ENCODE measurements around the gene LOXL3.

LOXL3 gene

DNA sequence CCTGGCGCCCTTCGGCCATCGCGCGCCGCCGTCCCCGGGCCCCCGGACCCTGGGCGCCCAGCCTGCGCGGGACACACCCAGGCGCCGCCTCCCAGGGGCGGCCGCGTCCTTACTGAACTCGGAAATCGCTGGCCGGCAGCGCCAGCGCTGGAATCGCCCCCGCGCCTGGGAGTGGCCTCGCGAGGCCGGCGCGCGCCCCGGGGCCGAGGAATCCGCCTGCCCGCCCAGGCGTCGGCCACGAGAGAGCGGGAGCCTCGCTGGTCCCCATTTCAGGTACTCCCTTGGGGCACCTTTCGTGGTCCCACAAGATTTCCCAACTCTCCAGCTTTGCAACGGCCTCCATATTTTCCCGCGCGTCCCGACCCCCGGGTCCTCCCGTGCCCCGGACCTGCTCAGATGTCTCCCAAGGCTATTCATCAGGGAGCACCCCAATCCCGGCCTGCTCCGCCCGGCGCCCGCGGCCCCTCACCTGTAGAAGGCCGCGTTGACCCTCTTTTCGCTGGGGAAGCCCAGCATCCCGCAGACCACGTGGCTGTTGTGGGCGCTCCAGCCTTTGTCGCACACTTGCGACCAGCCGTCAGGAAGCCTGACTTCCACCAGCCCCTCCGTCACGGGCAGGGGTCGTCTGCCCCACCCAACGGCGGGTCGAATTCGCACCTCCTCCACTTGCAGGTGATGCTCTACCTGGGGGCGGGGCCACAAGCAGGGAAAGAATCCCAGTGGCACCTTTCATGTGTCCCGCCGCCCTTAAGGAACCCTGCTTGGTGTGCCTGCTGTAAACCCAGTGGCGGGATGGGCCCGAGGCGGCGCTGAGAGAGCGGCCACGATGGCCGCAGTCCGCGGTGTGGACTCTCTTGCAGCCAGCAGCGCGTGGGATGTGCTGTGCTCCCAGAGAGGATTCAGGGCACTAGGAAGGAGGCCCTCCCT lies 4.6 kb downstream of the LOXL3 start:
- no peak for FAIRE-seq

DNA sequence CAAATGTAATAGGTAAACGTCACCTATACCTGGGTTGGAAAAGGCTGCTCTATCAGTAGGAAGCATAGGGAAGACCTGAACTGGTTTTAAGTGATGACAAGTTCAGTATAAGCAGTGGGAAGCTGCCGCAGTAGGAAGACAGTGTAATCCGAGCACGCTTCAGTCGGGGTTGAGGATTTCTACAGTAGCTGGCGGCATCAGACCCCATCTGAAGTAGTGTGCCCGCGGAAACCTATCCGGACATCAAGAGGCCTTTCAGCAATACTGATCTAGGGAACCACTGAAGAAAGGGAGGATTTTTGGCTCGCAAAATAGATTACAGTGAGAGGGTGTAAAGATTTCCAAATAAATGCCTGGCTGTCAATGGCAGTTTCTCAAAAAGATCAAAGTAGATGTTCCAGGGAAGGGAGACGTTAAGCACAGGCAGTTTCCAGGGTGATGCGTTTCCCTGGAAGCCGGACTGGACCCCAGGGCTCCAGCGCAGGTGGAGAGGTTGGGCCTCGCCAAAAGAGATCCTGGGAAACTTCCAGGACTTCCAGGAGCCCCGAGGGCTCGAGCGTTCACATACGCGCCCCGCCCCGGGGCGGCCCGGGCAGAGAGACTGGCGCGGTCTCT lies 5.3 kb downstream of the LOXL3 start:
- no peak for FAIRE-seq

DNA sequence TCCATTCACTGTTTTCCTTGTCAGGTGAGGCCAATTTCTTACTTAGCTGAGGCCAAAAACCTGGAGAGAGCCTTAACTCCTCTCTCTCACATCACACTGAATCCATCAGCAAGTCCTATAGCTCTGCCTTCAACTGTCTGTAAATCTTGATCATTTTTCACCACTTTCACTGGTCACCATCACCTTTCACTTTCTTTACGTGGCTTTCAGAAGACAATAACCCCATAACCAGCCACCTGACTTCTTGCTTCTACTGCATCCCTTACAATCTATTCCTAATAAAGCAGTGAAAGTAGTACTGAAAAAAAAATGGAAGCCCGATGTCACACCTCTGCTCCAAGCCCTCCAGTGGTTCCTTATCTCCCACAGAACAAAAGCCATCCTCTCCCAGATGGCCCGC lies 7.7 kb downstream of the LOXL3 start:
- no peak for FAIRE-seq

DNA sequence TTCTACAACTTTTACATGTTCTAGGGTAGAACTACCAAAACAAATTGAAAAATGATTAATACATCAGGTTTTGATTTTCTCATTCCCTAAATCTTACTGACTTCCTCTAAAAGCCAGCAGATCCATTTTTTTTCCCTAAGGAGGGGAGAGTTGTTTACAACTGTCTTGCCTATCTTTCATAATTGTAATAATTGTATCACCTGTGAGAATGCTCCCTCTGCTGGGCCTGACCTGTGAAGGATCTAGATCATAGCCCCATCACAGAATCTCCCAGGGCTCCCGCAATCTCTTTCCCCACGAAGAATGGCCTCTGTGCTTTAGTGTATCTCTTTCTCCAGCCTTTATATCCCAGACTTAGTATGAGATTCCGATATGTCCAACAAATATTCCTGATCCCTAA lies 9.1 kb downstream of the LOXL3 start:
- no peak for FAIRE-seq

DNA sequence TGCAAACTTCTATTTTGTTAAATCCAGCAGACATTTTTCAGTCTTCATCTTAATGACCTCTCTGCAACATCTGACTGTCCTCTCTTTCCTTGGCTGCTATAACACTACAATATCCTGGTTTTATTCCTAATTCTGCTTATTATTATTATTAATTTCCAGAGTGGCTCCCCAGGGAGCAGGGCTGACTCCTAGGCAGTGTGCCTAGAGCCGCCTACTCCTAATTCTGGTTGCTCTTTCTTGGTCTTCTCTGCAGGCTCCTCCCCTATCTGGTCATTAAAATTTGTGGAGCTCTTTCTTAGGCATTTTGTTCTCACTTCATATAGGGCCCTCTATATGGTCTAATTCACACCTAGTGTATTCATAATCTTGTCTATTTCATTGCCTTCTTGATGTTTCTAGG lies 10.8 kb downstream of the LOXL3 start:
- no peak for FAIRE-seq

DNA sequence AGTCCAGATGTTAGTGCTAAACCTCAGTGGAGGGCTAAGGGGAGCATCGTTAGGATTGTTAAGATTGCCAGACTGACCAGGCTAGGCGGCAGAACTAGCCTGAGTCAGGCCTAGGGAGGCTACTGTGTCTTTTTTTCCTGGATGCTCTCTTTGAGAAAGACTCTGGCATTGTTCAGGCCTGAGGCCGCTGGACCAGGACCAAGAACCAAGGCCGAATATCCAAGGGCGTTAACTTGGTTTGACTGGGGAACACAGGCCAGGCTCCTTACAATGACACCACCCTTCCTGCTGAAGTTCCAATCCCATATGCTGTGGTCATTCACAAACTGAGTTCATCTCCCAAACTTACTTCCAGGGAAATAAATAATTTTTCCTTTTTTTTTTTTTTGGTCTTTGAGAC lies 13.5 kb downstream of the LOXL3 start:
- FAIRE-seq: no peak

DNA sequence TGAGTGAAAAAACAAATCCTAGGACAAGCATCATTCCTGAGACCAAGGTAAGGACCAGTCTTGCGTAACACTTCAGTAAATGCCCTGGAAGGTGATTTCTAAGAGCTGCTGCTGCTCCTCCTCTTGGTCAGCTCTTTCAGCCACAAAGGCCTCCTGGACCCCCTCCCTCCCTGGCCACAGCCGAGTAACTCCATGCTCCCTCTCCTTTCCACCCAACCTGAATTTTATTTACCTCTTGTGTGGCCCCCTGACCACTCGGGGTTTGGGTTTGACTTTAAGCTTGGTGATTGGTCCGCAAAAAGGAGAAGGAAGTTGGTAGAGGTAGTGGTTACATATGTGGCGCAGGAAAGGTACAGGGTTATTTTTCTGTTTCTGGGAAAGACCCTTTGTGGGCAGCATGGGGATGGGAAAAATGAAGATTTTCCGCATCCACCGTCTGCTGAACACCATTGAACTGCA lies 14.8 kb downstream of the LOXL3 start:
- no peak for FAIRE-seq

DNA sequence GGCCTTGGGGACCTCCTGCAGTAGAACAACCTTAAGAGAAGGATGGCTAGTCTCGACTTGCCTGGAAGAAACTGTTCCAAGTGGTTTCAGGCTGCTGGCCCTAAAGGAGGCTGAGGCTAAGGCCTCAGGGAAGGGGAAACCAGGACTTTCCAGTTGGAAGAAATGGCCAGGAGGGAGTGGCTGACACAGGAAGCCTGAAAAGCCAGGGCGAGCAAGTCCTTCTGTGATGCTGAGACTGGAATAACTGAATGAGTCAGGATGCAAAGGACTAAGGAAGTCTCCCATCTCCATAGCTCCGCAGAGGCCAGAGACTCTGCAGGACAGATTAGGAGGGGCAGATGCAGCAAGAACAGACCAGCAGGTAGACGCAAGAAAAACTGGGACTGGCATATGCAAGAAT lies 16.6 kb downstream of the LOXL3 start:
- no peak for FAIRE-seq

DNA sequence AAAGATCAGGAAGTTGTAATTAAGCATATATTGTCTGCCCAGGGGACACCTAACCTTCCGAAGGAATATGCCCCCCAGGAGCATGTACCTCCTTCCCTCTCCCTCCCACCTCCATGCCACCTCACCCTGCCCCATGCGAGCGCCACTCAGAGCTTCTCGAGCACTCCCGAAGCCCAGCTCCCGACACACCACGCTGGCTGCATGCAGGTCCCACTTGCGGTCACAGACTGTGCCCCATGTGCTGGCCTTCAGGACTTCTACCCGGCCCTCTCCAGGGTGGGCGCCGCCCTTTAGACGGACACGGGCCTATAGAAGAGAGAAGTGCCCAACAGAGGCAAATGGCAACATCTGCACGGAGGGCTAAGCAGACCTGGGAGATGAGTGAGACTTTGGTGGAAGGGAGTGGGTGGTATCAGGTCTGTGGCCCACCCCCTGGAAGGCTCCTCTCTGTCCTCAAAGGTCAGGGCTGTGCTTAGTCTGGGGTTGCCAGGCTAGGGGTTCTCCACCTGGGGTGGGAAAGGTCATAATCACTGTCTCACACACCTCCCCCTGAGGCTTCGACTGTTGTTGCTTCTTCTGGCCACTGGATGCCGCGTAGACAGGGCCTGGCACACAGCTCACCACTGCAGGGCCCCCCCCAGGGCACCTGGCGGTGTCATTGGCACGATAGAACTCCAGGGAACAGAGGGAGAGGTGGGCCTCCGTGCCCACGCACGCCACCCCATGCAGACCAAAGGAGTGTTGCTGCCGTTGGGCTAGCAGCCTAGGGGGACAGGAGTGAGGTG lies 17.4 kb downstream of the LOXL3 start:
- no peak for FAIRE-seq

DNA sequence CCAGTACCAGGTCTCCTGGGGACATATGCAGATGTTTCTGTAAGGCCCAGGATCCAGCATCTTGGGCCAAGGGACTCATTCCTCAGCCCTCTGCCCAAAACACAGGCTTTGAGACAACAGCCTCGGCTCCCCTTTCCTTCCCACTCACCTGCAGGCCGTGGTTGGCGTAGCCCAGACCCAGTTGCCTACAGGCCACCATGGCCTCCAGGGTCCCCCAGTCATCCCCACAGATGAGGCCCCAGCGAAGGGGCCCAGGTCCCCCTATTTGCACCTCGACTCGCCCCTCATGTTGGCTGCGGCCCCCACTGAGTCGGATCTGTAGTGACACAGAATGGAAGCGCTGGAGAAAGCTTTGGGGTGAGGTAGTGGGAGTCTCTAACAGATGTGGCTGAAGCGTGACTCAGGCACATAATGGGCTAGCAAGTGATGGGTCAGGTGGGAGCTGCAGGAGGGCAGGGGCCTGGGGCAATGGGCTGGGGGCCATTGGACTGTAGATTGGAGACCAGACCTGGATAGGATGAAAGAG lies 18.2 kb downstream of the LOXL3 start:
- no peak for FAIRE-seq

DNA sequence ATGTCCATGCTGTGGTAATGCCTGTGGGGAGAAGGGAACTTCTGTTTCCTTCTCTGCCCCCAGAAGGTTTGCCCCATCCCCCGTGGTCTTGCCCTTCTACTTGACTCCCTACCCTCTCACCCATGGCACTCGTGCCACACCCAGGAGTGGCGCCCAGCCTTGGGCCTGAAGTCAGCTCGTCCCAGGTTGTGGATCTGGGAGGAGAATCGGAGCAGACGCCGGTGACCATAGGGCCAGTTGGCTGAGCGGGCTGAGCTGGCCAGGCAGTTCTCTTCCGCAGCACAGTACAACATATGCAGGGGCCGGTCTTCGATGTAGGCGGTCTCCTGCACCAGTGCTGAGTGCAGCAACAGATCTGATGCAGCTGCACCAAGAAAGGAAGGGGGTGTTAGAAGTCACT lies 19.3 kb downstream of the LOXL3 start:
- no peak for FAIRE-seq

DNA sequence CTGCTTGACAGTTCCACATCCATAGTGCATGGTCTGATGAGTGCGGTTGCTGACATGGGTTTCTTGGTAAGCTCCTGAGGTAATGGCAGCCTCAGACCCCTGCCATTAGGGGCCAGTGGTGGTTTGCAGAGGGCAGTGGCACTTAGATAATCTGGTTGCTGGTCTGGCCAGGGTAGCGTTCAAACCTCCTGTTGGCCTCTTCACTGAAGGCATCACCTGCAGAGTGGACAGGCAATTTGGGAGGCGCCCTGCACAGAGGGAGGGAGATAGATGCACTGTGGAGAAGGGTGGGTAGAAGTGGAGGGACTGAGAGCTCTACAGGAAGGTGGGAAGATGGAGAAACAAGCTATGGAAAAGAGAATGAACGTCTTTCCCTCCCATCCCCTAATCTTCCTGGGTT lies 20.3 kb downstream of the LOXL3 start:
- FAIRE-seq: no peak

DNA sequence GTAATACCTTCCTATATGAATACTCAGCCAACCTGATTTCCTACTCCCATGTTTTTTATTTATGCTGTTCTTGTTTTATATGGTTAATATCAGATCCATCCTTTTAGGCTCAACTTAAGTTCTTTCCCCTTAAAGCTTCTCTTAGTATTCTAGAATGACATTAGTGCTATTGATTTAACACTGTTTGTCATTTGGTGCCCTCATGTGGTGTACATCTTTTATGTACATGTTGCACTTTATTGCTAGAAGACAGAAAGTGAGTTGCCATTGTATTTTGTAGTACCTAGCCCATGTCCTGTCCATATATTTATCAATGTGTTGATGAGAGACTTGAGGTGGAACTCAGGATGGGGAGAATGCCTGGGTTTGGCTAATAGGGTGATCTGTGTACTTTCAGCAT lies 21.5 kb downstream of the LOXL3 start:
- FAIRE-seq: peak; percentile 84

DNA sequence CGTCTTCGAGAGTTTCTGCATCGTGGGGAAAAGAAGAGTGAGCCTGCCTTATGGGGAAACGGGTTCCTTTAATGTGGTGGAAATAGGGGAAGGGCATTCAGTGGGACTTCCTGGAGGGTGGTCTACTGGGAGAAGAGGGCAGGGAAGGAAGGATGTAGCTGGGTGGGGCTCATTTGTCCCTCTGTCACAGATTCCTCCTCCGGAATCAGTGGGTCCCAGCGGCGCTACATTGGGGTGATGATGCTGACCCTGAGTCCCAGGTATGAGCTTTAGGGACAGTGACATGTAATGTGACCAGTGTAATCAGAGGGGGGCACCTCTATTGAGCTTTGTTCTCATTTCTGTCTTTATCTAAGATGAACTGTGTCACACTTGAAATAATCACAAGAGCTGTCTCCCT lies 22.1 kb downstream of the LOXL3 start:
- no peak for FAIRE-seq

DNA sequence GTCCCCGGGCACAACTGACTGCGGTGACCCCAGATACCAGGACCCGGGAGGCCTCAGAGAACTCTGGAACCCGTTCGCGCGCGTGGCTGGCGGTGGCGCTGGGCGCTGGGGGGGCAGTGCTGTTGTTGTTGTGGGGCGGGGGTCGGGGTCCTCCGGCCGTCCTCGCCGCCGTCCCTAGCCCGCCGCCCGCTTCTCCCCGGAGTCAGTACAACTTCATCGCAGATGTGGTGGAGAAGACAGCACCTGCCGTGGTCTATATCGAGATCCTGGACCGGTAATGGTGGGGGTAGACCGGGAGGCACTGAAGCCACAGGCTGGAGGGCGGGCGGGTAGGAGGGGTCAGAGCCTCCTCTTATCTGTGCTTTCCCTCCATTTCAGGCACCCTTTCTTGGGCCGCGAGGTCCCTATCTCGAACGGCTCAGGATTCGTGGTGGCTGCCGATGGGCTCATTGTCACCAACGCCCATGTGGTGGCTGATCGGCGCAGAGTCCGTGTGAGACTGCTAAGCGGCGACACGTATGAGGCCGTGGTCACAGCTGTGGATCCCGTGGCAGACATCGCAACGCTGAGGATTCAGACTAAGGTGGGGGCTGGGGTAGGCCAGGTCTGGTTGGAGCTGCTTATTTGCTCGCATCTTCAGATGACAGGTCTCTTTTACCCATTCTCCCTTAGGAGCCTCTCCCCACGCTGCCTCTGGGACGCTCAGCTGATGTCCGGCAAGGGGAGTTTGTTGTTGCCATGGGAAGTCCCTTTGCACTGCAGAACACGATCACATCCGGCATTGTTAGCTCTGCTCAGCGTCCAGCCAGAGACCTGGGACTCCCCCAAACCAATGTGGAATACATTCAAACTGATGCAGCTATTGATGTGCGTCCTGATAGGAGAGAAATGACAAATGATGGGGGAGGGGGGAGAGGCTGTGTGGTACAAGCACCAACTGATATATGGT lies 23.2 kb downstream of the LOXL3 start:
- no peak for FAIRE-seq

DNA sequence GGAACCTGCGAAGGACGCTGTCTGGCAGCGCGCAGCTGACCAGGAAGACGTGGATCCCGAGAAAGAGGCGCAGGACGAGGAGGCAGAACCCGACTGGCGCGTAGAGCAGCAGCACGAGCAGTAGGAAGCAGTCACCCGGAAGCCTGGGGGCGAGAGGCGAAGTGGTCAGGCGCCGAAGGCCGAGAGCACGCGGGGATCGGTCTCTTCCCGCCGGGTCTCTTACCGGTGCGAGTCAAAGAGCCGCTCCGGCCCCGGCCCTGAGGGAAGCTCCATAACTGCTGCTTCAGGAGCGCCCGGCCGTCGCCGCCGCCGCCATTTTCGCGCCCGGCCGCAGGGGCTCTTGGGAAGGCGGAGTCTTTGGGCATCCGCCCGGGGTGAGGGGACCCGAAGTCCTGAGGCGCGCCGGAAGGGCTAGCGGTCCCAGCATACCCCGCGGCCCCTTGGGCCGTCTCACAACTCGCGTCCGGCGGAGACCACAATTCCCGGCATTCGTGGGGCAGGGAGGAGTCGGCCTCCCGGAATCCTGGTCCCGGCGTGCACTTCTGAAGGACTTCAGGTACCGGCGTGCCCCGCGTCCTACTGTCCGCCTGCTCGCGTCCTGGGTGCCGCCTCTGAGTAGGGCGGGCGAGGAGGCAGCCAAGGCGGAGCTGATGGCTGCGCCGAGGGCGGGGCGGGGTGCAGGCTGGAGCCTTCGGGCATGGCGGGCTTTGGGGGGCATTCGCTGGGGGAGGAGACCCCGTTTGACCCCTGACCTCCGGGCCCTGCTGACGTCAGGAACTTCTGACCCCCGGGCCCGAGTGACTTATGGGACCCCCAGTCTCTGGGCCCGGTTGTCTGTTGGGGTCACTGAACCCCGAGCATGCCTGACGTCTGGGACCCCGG lies 24.1 kb downstream of the LOXL3 start, which contains the start of the genes AUP1 and HTRA2:
TSS of gene AUP1 (minus strand) at position 350 of the 882 bp plus-strand sequence. CDS start at position 273, 77 bp downstream.
TSS of gene HTRA2 (plus strand) at position 577 of the 882 bp plus-strand sequence. CDS start at position 651, 74 bp downstream.
- peak; percentile 90 for FAIRE-seq

DNA sequence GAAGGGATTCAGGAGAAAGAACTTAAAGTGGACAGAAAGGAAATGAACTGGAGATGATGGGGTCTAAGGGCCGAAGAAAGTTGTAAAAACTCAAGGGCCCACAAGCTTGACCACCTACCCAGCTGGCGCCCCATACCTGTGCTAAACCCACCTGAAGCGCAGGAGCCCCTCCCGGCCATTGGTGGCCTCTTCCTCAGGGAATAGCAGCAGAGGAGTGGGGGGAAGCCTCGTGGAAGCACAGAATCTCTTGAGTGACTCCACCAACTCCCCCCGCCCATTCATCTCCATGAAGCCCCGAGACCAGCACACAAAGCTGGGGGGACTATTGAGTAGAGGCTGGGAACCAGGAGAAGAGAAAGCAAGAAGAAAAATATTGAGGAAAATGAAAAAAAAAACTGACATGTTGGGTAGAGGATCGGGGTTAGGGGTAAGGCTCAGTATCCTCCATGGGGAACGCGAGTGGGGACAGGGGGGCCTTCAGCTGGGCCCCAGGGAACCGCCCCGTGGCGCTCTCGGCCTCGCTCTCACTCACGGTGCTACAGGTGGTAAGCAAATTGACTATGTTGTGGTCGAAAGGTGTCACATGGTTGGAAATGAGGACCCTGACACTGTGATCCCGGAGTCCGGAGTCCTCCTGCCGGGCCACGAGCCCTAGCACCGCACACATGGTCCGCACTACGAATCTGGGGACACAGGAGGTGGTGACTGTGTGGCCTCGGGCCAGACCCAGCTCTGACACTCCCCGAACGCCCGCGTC lies 25.0 kb downstream of the LOXL3 start:
- FAIRE-seq: no peak

DNA sequence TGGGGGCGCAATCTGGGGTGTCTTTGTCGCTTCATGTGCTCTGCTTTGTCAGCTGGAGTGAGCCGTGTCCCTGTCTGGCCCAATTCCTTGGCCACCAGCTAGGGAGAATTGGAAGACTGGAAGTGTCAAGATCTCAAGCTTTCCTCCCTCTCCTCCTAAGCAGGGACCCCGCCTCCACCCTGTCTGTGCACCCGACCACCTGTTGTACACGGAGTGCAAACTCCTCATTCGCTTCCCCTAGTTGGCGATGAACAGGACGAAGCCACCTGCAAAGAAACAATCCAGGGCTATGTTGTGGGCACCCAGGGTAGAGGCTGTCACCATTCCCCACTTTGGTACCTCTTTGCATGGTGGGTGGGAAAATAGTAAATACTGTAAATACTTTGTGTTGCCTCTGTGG lies 26.0 kb downstream of the LOXL3 start:
- no peak for FAIRE-seq

DNA sequence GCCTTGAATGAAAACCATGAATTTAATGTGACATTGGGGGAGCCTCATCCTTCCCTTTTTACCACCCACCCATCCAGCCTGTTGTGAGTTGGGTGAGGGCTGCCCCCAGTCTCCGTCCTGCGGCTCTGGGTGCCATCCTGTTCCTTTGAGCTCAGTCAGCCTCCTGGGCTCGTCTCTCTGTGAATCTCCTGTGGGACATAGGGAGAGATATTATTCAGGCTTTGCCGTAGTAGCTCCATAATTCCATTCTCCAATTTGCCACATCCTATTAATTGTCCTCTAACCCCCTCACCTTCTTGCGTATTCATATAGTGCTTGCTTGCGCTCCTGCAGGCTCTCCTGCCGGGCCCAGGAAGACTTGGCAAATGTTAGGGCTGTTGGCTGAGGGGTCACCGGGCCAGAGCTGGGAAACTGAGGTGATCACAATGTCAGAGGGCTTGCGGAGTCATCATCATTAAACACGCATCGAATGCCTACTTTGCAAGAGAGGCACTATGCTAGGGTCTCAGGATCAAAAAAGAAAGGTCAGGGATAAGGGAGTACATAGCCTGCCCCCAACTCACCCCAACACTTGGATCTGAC lies 27.0 kb downstream of the LOXL3 start:
- FAIRE-seq: no peak
